GM19035 (cell line): ENCODE measurements around the gene VAC14.
"Not testable (repeated sequence)": the region's sequence is repeated elsewhere in the genome, so short reads cannot be mapped to it uniquely, and the experiment has no call there.

Experiments
- ATAC-seq: cut with Tn5 transposase; IDR thresholded peaks from one replicate; pipeline ENCODE4 v1.9.1; 2021; ENCODE audit not compliant: unreplicated experiment

Gene VAC14

DNA sequence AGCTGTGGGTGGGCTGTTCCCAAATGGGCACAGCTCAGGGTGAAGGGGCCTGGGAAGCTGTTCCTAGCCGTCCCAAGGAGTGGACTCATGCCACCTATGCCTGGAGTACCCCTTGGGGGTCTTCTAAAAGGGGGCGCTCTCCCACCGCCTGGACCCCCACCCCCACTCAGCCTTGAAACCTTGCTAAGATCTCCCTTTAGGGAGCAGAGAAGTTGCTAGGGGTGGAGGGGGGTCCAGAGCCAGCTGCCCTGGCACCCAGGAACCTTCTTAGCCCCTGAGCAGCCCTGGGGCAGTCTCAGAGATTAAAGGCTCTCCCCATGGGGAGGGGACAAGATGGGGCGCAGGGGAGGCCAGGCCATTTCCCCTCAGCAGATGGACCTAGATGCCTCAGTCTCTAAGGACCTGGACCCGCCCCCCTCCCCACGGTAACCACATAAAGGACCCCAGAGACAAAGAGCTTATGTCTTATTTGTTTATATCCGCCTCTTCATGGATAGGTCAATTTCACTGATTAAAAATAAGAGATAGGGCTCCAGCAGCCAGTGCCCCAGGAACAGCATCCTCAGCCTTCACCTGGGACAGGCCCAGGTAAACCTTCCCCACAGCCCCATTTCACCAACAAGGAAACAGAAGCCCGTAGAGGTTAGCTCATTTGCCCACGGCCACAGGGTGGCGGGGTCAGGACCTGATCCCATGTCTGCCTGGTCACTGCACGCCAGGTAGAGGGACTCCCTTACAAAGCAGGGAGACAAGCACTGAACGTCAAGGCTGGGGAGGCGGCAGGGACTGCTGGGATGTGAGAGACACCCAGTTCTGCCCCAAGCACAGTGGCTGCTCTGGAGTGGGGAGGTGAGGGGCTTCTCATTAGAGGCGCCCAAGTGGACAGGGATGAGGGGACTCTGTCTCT, 118.5 kb downstream of the VAC14 start:
- ATAC-seq: no peak

DNA sequence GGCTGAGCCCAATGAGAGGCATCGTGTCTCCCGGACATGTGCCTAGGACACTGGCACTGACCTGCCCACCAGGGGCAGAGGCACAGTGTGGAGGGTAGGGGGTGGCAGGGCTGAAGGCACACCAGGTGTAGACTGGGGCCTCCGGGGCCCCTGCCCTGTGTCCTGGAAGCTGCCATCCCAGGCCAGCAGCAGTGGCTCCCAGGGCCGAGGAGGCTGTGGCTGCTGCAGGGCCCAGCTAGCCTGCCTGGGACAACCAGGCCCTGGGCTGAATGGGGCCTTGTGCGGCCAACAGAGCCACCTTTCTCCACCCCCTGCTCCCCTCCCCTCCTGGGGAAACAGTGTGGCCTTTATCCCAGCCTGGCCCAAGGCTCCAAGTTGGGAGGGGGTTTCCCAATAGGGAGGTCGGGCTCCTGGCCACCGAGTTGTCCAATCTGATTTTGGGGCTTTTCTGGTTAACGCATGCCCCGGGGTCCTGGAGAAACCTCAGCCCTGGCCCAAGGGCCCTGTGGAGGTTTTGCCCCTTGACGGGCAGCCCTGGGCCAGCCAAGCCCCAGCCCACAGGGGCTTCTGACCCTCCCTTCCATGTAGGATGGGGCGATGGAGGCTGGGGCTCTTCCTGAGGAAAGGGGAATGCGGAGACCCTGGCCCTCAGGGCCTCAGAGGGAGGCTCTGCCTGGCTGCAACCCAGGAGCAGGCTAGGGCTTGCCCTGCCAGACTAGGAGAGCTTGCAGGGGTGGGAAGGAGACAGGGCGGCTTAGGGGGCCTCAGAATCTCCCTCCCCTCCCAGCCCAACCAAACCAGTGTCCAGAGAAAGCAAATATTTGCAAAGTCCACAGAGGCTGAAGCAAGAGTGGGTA, 119.3 kb downstream of the VAC14 start:
- ATAC-seq: no peak

GRCh38 chr16:70680495-70681381, 120.2 kb downstream of the VAC14 start:
- ATAC-seq: no peak

GRCh38 chr16:70679671-70680494, 121.1 kb downstream of the VAC14 start:
- ATAC-seq: no peak

GRCh38 chr16:70678898-70679670, 121.9 kb downstream of the VAC14 start:
- no peak for ATAC-seq

- no peak for ATAC-seq
These were observed 122.6 kb downstream of the VAC14 start for GRCh38 chr16:70678121-70678897.

DNA sequence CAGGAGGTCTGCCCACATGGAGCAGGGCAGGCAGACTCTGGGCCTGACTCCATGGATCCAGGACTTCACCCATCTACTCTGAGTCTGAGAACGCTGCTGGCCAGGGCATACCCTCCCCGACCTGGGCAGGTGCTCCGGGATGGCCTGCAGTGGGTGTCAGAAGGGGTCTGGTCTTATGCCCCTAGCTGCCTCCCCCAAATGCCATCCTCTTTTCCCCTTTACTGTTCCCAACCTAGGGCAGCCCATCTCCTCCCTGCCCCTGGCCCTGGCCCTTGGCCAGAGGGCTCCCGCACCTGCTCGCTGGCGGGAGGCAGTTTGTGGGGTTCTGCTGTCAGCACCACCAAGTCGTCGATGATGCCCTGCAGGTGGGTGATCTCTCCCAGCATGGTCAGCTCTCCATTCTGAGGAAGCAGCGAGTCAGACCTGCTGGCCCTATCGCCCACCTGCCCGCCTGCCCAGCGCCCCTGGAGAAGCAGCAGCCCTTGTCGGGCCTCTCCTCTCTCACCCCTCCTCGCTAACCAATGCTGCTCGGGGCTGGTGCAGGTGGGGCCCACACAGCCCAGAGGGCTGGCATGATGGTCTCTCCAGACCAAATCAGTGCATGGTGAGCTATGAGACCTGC, 123.3 kb downstream of the VAC14 start:
- no peak for ATAC-seq

DNA sequence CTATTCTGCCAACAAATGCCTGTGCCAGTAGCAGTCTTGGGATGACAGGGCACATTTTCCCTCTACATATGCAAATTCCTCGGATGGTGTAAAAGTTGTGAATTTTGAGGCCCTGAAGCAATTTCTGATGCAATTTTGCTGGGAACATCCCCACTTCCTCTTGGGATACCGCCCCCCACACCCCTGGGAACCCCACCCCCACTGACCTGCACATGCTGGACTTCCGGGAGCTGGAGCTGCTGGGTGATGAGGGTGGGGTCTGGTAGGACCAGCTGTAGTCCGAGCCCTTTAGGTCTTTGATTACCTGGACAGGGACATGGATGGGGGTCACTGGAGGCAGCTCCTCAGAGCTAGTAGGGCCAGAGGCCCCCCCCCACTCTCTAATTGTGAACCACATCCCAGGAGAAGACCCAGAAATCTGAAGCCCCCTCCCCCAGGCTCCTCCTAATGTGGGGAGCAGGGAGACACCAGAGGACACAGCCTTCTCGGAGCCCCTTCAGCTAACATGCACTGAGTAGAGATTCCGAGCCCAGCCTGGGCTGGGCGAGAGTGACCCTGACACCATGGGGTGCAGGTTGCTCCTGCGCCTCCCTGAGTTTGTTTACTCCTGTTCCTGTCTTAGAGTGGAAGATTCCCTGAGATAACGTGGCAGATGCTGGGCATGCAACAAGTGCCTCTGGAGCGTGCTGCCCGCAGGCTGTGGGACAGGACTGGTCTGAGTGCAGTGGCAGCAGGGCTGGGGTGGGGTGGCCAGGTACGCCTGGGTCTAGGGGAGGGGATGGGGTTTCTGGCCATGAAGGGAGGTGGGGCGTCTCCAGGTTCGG, 124.1 kb downstream of the VAC14 start:
- no peak for ATAC-seq

- no peak for ATAC-seq
These were observed 125.0 kb downstream of the VAC14 start for GRCh38 chr16:70675851-70676513.

- ATAC-seq: no peak
These were observed 126.5 kb downstream of the VAC14 start for GRCh38 chr16:70674221-70675014.

GRCh38 chr16:70670938-70671337, 130.0 kb downstream of the VAC14 start:
- ATAC-seq: not testable (repeated sequence)

- ATAC-seq: no peak
These were observed 130.8 kb downstream of the VAC14 start for GRCh38 chr16:70670175-70670574.

GRCh38 chr16:70665806-70666735, 134.9 kb downstream of the VAC14 start:
- no peak for ATAC-seq

GRCh38 chr16:70665113-70665694, 135.8 kb downstream of the VAC14 start:
- no peak for ATAC-seq
